PC-9 (cell line): Measurements from ENCODE around the gene CD99. TPM values are rescaled to one million over a fixed set of nuclear protein-coding genes. Genes with fewer than 3 reads are reported as not detected.

Source experiments
- BruUV-seq: library from RNA; stranded (reverse); fragments of 400-500 nt; replicated peaks from 2 replicates; lab custom pipeline; 2021; lab: Mats Ljungman, UMichigan
- CTCF ChIA-PET: fragments of 300-600 bp; sonication (Branson Sonifier 250); formaldehyde crosslinking; loops from one replicate; lab custom pipeline; 2022; ENCODE audit warnings: antibody characterized with exemption; lab: Charles Lee
- POLR2A ChIA-PET: fragments of 300-600 bp; sonication (Branson Sonifier 250); formaldehyde crosslinking; loops from one replicate; lab custom pipeline; 2022; ENCODE audit warnings: antibody characterized with exemption; ENCODE audit not compliant: unreplicated experiment; lab: Charles Lee
- DNase-seq, 2 experiments: peaks; one replicate each; pipeline versions ENCODE4 v3.0.0 to v3.0.0-alpha.2; 2015 to 2022; ENCODE audit warnings: mixed read lengths in 1 of 2
- H2AFZ ChIP-seq: fragments of 200-600 bp; sonication (generic); 2 replicates; pipeline ENCODE4 v1.8.1; 2017; ENCODE audit warnings: antibody characterized with exemption
- H3F3A ChIP-seq: fragments of 200-600 bp; sonication (generic); 2 replicates; pipeline ENCODE4 v1.8.1; 2017; ENCODE audit warnings: antibody characterized with exemption, mild to moderate bottlenecking, low read depth; ENCODE audit not compliant: insufficient read depth
- H3K27ac ChIP-seq: fragments of 200-600 bp; sonication (generic); 2 replicates; pipeline ENCODE4 v1.6.1; 2016; ENCODE audit warnings: mixed run types
- H3K27me3 ChIP-seq: fragments of 200-600 bp; sonication (generic); 2 replicates; pipeline ENCODE4 v1.6.1; 2016; ENCODE audit warnings: low read depth, mixed run types; ENCODE audit not compliant: insufficient read depth
- H3K36me3 ChIP-seq: fragments of 200-600 bp; sonication (generic); 2 replicates; pipeline ENCODE4 v1.6.1; 2016; ENCODE audit warnings: low read depth, mixed run types
- H3K4me1 ChIP-seq: fragments of 200-600 bp; sonication (generic); replicated peaks from 2 replicates; pipeline ENCODE4 v1.6.1; 2016; ENCODE audit warnings: mixed run types; ENCODE audit not compliant: insufficient read depth
- H3K4me2 ChIP-seq: fragments of 200-600 bp; sonication (generic); 2 replicates; pipeline ENCODE4 v1.6.1; 2017; ENCODE audit warnings: mixed run types
- H3K4me3 ChIP-seq: fragments of 200-600 bp; sonication (generic); 2 replicates; pipeline ENCODE4 v1.6.1; 2016; ENCODE audit warnings: mixed run types
- H3K79me2 ChIP-seq: fragments of 200-600 bp; sonication (generic); 2 replicates; pipeline ENCODE4 v1.6.1; 2017; ENCODE audit warnings: low read depth, mixed run types
- H3K9me2 ChIP-seq: fragments of 200-600 bp; sonication (generic); 2 replicates; pipeline ENCODE4 v1.8.1; 2017; ENCODE audit warnings: mild to moderate bottlenecking; ENCODE audit not compliant: insufficient read depth
- H3K9me3 ChIP-seq: fragments of 200-600 bp; sonication (generic); 2 replicates; pipeline ENCODE4 v1.8.1; 2016; ENCODE audit warnings: low read depth; ENCODE audit not compliant: insufficient read depth
- H4K20me1 ChIP-seq: fragments of 200-600 bp; sonication (generic); 2 replicates; pipeline ENCODE4 v1.8.1; 2017; ENCODE audit not compliant: insufficient read depth
- EZH2 ChIP-seq: fragments of 200-600 bp; sonication (generic); IDR thresholded peaks from 2 replicates; pipeline ENCODE4 v1.8.0; 2017; ENCODE audit warnings: antibody characterized with exemption, low read depth
- intact Hi-C: fragments of 100-400 bp; cut with micrococcal nuclease; formaldehyde crosslinking; loops from one replicate; pipeline ENCODE4 v1.10.0; 2022; ENCODE audit not compliant: unreplicated experiment
- total RNA-seq: library from RNA; stranded (reverse); gene quantifications from 2 replicates; pipeline ENCODE4 v1.2.3, GENCODE V29; 2021
- TF ChIP-seq, protein P1 (sequence below): fragments of 200-600 bp; sonication (generic); conservative IDR thresholded peaks from 2 replicates; pipeline ENCODE4 v1.6.1; 2017; ENCODE audit warnings: mixed run types, antibody characterized with exemption, mild to moderate bottlenecking, moderate library complexity

The CD99 gene
- total RNA-seq, 1 experiment from 2014 or later = 159 TPM

- CTCF ChIA-PET = no interaction called here
- POLR2A ChIA-PET = no interaction called here
- no peaks in the 10 kb centered on the region for H3F3A ChIP-seq
- H3K9me3 ChIP-seq = no peaks in the 10 kb centered on the region
- H3K27ac ChIP-seq = no peak overlapping the region
- no peak overlapping the region for H2AFZ ChIP-seq
- no peaks in the 10 kb centered on the region for H3K27me3 ChIP-seq
- H4K20me1 ChIP-seq = no peaks in the 10 kb centered on the region
- TF ChIP-seq EZH2 = no peak
- TF ChIP-seq, protein P1, sequence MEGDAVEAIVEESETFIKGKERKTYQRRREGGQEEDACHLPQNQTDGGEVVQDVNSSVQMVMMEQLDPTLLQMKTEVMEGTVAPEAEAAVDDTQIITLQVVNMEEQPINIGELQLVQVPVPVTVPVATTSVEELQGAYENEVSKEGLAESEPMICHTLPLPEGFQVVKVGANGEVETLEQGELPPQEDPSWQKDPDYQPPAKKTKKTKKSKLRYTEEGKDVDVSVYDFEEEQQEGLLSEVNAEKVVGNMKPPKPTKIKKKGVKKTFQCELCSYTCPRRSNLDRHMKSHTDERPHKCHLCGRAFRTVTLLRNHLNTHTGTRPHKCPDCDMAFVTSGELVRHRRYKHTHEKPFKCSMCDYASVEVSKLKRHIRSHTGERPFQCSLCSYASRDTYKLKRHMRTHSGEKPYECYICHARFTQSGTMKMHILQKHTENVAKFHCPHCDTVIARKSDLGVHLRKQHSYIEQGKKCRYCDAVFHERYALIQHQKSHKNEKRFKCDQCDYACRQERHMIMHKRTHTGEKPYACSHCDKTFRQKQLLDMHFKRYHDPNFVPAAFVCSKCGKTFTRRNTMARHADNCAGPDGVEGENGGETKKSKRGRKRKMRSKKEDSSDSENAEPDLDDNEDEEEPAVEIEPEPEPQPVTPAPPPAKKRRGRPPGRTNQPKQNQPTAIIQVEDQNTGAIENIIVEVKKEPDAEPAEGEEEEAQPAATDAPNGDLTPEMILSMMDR = no peak
- H3K36me3 ChIP-seq = no peaks in the 10 kb centered on the region
- no peaks in the 10 kb centered on the region for H3K9me2 ChIP-seq
- H3K4me2 ChIP-seq = no peak overlapping the region
- peak in 1 of 2 experiments; percentile 43 for DNase-seq
- H3K4me3 ChIP-seq = no peak overlapping the region
- H3K4me1 ChIP-seq = no peaks in the 10 kb centered on the region
- intact Hi-C loops = no loop called here
- H3K79me2 ChIP-seq = no peaks in the 10 kb centered on the region
- BruUV-seq = no TSS peak
Measured at GRCh38 chrX:2654436-2655340, 36.4 kb upstream of the CD99 start.

GRCh38 chrX:2656257-2656836, 34.7 kb upstream of the CD99 start:
- H2AFZ ChIP-seq = no peak overlapping the region
- H3K27me3 ChIP-seq = no peaks in the 10 kb centered on the region
- H3K9me2 ChIP-seq = no peaks in the 10 kb centered on the region
- H3K4me2 ChIP-seq = no peak overlapping the region
- no peaks in the 10 kb centered on the region for H3K79me2 ChIP-seq
- no peaks in the 10 kb centered on the region for H3K4me1 ChIP-seq
- CTCF ChIA-PET = no interaction called here
- no peak for DNase-seq
- intact Hi-C loops = no loop called here
- no TSS peak for BruUV-seq
- H3F3A ChIP-seq = no peaks in the 10 kb centered on the region
- no peak overlapping the region for H3K27ac ChIP-seq
- TF ChIP-seq EZH2 = no peak
- TF ChIP-seq, protein P1 = no peak
- no peaks in the 10 kb centered on the region for H3K36me3 ChIP-seq
- H3K9me3 ChIP-seq = no peaks in the 10 kb centered on the region
- no peaks in the 10 kb centered on the region for H4K20me1 ChIP-seq
- no peak overlapping the region for H3K4me3 ChIP-seq
- POLR2A ChIA-PET = no interaction called here

- H3K4me2 ChIP-seq = no peak overlapping the region
- H3K9me3 ChIP-seq = no peaks in the 10 kb centered on the region
- POLR2A ChIA-PET = no interaction called here
- H3K9me2 ChIP-seq = no peaks in the 10 kb centered on the region
- no peak overlapping the region for H3K27ac ChIP-seq
- TF ChIP-seq, protein P1 = no peak
- no peak for TF ChIP-seq EZH2
- no peak overlapping the region for H2AFZ ChIP-seq
- no peaks in the 10 kb centered on the region for H4K20me1 ChIP-seq
- no peaks in the 10 kb centered on the region for H3K36me3 ChIP-seq
- no peaks in the 10 kb centered on the region for H3F3A ChIP-seq
- intact Hi-C loops = no loop called here
- DNase-seq = no peak
- BruUV-seq = no TSS peak
- H3K4me1 ChIP-seq = no peaks in the 10 kb centered on the region
- H3K27me3 ChIP-seq = no peaks in the 10 kb centered on the region
- H3K79me2 ChIP-seq = no peaks in the 10 kb centered on the region
- CTCF ChIA-PET = no interaction called here
- H3K4me3 ChIP-seq = no peak overlapping the region
Measured at GRCh38 chrX:2657532-2658113, 33.5 kb upstream of the CD99 start.
